ENCODE results near the gene CNDP2. TPM values are rescaled to one million over a fixed set of nuclear protein-coding genes. Genes with fewer than 3 reads are reported as not detected.

The CNDP2 gene
- total and polyA plus RNA-seq, 2 experiments from 2014 or later, result 95.7 to 135 TPM

- H3K4me3 ChIP-seq, result no peak overlapping the region
- DNase-seq (ENCODE audit: low spot score), result peak; percentile 55
- H4K20me1 ChIP-seq (ENCODE audit: insufficient read depth, poor library complexity, severe bottlenecking), result no peaks in the 10 kb centered on the region
- H2AFZ ChIP-seq, result no peak overlapping the region
- WGBS (ENCODE audit: low lambda C conversion rate, missing lambda C conversion rate), result 56% methylated on average over 15 of the region's 15 CpGs
- peaks cover 7% of the 10 kb centered on the region for H3K79me2 ChIP-seq
- H3K4me2 ChIP-seq, result no peak overlapping the region
- no peaks in the 10 kb centered on the region for H3K36me3 ChIP-seq (replicated peaks; ENCODE audit: insufficient read depth, low read depth)
- no peaks in the 10 kb centered on the region for H3K9me3 ChIP-seq (ENCODE audit: low read depth)
- H3K27me3 ChIP-seq, result no peaks in the 10 kb centered on the region
- no peaks in the 10 kb centered on the region for H3K9me2 ChIP-seq (replicated peaks; ENCODE audit: insufficient read depth)
- peaks cover 5% of the 10 kb centered on the region for H3K4me1 ChIP-seq (ENCODE audit: insufficient read depth)
- peak overlapping the region; percentile 50 for H3K27ac ChIP-seq
- TF ChIP-seq EZH2 (IDR thresholded peaks at IDR 0.05; ENCODE audit: borderline replicate concordance) (no peak), EZH2phosphoT487 (IDR thresholded peaks at IDR 0.05; ENCODE audit: low read depth, severe bottlenecking, unreplicated experiment) (no peak), CTCF (IDR thresholded peaks at IDR 0.05; ENCODE audit: poor library complexity) (no peak)
Measured at GRCh38 chr18:74517236-74517630, 21.1 kb downstream of the CNDP2 start.

GRCh38 chr18:74518456-74519295, 22.5 kb downstream of the CNDP2 start:
- Histone ChIP-seq H3K9me3 (ENCODE audit: low read depth) (no peaks in the 10 kb centered on the region), H2AFZ (no peak overlapping the region), H3K4me3 (no peak overlapping the region), H3K36me3 (replicated peaks; ENCODE audit: insufficient read depth, low read depth) (no peaks in the 10 kb centered on the region), H3K4me2 (no peak overlapping the region), H3K79me2 (peaks cover 2% of the 10 kb centered on the region), H3K4me1 (ENCODE audit: insufficient read depth) (peaks cover 5% of the 10 kb centered on the region), H3K9me2 (replicated peaks; ENCODE audit: insufficient read depth) (no peaks in the 10 kb centered on the region), H3K27ac (no peak overlapping the region), H4K20me1 (ENCODE audit: insufficient read depth, poor library complexity, severe bottlenecking) (no peaks in the 10 kb centered on the region), H3K27me3 (no peaks in the 10 kb centered on the region)
- 93% methylated on average over 30 of the region's 32 CpGs for WGBS (ENCODE audit: low lambda C conversion rate, missing lambda C conversion rate)
- no peak for TF ChIP-seq EZH2phosphoT487 (IDR thresholded peaks at IDR 0.05; ENCODE audit: low read depth, severe bottlenecking, unreplicated experiment)
- TF ChIP-seq CTCF (IDR thresholded peaks at IDR 0.05; ENCODE audit: poor library complexity), result no peak
- TF ChIP-seq EZH2 (IDR thresholded peaks at IDR 0.05; ENCODE audit: borderline replicate concordance), result no peak
- no peak for DNase-seq (ENCODE audit: low spot score)

- DNase-seq (ENCODE audit: low spot score), result no peak
- TF ChIP-seq CTCF (IDR thresholded peaks at IDR 0.05; ENCODE audit: poor library complexity), result no peak
- no peak for TF ChIP-seq EZH2 (IDR thresholded peaks at IDR 0.05; ENCODE audit: borderline replicate concordance)
- no peak for TF ChIP-seq EZH2phosphoT487 (IDR thresholded peaks at IDR 0.05; ENCODE audit: low read depth, severe bottlenecking, unreplicated experiment)
- Histone ChIP-seq H2AFZ (no peak overlapping the region), H3K4me1 (ENCODE audit: insufficient read depth) (peaks cover 5% of the 10 kb centered on the region), H3K79me2 (no peaks in the 10 kb centered on the region), H3K27ac (no peak overlapping the region), H4K20me1 (ENCODE audit: insufficient read depth, poor library complexity, severe bottlenecking) (no peaks in the 10 kb centered on the region), H3K4me3 (no peak overlapping the region), H3K36me3 (replicated peaks; ENCODE audit: insufficient read depth, low read depth) (no peaks in the 10 kb centered on the region), H3K9me3 (ENCODE audit: low read depth) (no peaks in the 10 kb centered on the region), H3K4me2 (no peak overlapping the region), H3K9me2 (replicated peaks; ENCODE audit: insufficient read depth) (no peaks in the 10 kb centered on the region), H3K27me3 (no peaks in the 10 kb centered on the region)
- 94% methylated on average over 18 of the region's 18 CpGs for WGBS (ENCODE audit: low lambda C conversion rate, missing lambda C conversion rate)
Measured at GRCh38 chr18:74519320-74520095, 23.3 kb downstream of the CNDP2 start.

All from hepatocyte (in vitro differentiated cells).